ENCODE results near the gene LETM1.

Gene LETM1

DNA sequence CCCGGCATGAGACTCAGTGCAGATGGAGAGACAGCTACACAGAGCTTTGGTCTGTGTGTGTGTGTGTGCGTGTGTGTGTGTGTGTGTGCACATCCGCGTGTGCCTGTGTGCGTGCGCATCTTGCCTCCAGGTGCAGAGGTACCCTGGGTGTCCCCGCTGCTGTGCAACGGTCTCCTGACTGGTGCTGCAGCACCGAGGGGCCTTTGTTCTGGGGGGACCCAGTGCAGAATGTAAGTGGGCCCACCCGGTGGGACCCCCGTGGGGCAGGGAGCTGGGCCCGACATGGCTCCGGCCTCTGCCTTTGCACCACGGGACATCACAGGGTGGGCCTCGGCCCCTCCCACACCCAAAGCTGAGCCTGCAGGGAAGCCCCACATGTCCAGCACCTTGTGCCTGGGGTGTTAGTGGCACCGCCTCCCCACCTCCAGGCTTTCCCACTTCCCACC is 48.6 kb downstream of the LETM1 start:
- DNase-seq (ENCODE audit: low read depth): no peak

DNA sequence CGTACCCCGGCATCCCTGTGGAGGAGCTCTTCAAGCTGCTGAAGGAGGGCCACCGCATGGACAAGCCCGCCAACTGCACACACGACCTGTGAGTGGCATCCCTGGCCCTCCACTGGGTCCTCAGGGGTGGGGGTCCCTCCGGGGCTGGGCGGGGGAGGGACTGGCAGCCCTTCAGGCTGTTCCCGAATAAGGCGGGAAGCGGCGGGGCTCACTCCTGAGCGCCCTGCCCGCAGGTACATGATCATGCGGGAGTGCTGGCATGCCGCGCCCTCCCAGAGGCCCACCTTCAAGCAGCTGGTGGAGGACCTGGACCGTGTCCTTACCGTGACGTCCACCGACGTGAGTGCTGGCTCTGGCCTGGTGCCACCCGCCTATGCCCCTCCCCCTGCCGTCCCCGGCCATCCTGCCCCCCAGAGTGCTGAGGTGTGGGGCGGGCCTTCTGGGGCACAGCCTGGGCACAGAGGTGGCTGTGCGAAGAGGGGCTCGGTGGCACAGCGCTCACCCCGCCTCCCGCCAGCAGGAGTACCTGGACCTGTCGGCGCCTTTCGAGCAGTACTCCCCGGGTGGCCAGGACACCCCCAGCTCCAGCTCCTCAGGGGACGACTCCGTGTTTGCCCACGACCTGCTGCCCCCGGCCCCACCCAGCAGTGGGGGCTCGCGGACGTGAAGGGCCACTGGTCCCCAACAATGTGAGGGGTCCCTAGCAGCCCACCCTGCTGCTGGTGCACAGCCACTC is 49.2 kb downstream of the LETM1 start:
- DNase-seq (ENCODE audit: low read depth): no peak

DNA sequence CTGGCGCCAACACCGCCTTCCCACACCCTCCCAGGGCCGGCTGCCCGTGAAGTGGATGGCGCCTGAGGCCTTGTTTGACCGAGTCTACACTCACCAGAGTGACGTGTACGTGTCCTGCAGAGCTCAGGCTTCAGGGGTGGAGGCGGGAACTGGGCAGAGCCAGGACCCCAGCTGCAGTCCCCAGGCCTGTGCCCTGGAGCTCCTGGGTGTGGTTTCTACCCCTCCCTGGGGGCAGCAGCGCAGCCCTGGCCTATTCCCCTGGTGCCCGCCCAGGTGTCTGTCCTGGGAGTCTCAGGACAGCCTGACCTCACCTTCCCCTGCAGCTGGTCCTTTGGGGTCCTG is 49.8 kb downstream of the LETM1 start:
- no peak for DNase-seq (ENCODE audit: low read depth)

DNA sequence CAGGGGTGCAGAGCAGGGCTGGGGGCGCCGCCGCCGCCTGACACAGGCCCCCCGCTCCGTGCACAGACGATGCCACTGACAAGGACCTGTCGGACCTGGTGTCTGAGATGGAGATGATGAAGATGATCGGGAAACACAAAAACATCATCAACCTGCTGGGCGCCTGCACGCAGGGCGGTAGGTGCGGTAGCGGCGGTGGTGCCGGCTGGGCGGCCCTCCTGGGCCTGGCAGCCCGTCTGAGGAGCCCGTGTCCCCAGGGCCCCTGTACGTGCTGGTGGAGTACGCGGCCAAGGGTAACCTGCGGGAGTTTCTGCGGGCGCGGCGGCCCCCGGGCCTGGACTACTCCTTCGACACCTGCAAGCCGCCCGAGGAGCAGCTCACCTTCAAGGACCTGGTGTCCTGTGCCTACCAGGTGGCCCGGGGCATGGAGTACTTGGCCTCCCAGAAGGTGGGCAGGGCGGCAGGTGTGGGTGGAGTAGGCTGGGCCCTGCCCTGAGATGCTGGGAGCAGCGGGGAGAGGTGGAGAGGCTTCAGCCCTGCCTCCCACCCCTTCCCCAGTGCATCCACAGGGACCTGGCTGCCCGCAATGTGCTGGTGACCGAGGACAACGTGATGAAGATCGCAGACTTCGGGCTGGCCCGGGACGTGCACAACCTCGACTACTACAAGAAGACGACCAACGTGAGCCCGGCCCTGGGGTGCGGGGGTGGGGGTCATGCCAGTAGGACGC is 50.3 kb downstream of the LETM1 start:
- DNase-seq (ENCODE audit: low read depth): no peak

DNA sequence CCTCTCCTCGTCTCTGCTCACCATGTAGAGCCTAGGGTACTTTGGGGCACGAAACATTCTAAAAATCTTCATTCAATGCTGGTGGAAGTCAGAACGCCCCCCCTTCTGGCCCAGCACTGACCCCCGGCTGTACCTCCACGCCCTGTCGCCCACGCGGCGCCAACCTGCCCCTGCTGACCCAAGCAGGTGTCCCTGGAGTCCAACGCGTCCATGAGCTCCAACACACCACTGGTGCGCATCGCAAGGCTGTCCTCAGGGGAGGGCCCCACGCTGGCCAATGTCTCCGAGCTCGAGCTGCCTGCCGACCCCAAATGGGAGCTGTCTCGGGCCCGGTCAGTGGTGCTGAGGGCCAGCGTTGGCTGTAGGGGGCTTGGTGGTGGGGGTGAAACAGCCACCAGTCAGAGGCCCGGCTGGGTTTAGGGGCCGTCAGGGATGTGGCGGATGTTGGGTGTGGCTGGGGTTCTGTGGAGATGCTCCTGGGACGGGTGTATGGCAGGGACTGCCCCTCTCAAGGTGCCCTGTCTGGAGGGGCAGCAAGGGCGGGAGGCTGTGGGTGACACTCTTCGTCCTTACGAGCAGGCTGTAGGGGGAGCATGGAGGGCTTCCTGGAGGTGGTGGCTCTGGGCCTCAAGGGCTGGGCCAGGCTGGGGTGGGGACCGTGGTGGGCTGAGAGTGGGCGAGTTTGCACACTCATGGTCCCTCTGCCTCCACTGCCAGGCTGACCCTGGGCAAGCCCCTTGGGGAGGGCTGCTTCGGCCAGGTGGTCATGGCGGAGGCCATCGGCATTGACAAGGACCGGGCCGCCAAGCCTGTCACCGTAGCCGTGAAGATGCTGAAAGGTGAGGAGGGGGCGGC is 51.1 kb downstream of the LETM1 start:
- DNase-seq (ENCODE audit: low read depth): no peak

DNA sequence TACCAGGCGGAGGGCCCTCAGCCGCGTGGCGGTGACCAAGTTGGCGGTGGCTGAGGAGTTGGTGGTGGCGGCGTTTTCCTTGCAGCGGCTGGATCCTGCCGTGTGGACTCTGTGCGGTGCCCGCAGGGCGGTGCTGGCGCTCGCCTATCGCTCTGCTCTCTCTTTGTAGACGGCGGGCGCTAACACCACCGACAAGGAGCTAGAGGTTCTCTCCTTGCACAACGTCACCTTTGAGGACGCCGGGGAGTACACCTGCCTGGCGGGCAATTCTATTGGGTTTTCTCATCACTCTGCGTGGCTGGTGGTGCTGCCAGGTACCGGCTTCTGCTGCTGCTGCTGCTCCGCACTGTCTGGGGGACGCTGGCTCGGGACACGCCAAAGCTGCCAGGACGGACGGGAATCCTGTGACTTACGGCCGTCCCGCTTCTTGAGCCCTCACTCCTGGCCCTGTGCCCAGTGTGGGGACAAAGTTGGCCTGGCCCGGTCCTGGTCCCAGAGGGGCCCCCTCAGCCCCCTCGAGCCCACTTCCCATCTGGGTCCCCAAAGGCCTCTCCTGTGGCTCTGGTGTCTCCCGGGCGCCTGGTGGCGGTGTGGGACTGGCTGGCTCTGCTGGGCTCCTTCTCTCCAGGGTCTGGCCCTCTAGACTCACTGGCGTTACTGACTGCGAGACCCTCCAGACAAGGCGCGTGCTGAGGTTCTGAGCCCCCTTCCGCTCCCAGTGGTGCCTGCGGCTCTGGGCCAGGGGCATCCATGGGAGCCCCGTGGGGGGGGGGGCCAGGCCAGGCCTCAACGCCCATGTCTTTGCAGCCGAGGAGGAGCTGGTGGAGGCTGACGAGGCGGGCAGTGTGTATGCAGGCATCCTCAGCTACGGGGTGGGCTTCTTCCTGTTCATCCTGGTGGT is 52.2 kb downstream of the LETM1 start:
- no peak for DNase-seq (ENCODE audit: low read depth)

DNA sequence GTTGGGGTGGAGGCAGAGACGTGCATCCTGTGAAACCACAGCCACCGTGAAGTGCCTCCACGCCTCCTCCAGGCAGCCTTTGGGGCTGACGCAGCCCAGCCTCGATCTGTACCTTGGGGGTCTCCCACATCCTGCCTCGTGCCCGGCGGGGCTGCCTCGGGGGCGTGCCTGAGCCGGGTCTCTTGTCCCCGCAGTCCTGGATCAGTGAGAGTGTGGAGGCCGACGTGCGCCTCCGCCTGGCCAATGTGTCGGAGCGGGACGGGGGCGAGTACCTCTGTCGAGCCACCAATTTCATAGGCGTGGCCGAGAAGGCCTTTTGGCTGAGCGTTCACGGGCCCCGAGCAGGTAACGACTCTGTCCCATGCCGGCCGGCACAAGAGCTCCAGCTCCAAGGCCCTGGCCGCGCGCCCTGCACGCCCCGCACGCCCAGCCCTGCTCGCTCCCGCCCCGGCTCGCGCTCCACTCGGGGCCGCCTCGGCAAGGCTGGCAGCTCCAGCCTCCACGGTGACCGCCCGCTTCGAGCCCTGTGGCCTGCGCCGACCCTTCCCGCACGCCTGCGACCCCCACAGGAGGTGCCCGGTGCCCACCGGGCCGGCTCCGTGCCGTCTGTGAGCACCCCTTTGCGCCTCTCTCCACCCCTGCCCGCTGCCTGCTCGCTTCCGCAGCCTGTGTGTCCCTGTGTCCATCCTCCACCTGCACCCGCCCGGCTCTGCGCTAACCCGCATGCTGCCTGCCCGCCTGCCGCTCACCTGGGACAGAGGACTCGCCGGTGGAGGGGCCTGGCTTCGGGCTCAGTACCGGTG is 53.0 kb downstream of the LETM1 start:
- no peak for DNase-seq (ENCODE audit: low read depth)

DNA sequence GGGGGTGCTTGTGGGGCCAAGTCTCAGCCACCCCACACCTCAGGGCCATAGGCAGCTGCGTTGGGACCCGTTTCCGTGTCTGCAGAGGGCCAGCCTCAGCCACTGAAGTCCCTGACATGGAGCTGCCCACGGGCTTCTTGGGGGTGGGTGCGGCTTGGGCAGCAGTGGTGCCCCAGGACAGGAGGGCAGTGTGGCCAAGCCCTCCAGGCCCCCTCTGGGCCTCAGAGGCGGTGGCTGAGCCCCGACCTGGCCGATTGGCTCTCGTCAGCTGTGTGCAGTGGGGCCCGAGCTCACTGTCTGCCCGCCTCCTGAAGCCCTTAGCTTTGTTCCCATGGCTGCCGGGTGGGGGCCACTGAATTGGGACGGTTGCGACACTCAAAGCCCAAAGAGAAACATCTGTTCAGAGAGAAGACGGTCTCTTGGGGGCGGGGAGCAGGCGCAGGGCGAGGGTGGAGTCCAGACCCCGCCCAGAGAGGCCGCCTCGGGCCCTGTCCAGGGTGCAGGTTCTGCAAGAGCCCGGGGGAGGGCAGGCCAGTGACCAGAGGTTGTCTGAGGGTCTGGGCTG is 53.7 kb downstream of the LETM1 start:
- DNase-seq (ENCODE audit: low read depth): no peak

DNA sequence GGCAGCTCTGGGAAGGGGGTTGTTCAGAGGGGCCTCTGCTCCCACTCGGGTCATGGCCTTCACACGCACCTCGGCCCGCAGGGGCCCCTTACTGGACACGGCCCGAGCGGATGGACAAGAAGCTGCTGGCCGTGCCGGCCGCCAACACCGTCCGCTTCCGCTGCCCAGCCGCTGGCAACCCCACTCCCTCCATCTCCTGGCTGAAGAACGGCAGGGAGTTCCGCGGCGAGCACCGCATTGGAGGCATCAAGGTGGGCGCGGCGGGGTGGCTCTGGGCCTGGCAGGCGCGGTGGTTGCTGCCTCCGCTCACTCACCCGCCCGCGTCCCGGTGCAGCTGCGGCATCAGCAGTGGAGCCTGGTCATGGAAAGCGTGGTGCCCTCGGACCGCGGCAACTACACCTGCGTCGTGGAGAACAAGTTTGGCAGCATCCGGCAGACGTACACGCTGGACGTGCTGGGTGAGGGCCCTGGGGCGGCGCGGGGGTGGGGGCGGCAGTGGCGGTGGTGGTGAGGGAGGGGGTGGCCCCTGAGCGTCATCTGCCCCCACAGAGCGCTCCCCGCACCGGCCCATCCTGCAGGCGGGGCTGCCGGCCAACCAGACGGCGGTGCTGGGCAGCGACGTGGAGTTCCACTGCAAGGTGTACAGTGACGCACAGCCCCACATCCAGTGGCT is 54.5 kb downstream of the LETM1 start:
- DNase-seq (ENCODE audit: low read depth): no peak

DNA sequence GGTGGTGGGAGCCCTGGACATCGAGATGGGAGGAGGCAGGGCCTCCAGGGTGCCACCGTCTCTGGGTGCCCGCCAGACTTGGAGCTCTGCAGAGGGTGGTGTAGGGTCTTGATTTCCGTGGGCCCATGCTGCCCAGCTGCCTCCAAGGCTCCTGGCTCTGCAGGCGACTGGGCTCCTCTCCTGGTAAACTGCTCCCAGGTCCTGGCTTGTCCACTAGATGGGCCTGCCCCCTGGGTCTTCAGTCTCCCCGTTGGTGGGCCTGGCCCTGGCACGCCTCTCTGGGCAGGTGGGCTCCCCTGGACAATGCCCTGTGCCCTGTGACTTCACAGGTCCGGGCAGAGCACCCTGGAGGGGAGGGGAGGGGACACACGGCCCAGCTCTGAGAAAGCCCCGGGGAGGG is 55.2 kb downstream of the LETM1 start:
- no peak for DNase-seq (ENCODE audit: low read depth)

DNA sequence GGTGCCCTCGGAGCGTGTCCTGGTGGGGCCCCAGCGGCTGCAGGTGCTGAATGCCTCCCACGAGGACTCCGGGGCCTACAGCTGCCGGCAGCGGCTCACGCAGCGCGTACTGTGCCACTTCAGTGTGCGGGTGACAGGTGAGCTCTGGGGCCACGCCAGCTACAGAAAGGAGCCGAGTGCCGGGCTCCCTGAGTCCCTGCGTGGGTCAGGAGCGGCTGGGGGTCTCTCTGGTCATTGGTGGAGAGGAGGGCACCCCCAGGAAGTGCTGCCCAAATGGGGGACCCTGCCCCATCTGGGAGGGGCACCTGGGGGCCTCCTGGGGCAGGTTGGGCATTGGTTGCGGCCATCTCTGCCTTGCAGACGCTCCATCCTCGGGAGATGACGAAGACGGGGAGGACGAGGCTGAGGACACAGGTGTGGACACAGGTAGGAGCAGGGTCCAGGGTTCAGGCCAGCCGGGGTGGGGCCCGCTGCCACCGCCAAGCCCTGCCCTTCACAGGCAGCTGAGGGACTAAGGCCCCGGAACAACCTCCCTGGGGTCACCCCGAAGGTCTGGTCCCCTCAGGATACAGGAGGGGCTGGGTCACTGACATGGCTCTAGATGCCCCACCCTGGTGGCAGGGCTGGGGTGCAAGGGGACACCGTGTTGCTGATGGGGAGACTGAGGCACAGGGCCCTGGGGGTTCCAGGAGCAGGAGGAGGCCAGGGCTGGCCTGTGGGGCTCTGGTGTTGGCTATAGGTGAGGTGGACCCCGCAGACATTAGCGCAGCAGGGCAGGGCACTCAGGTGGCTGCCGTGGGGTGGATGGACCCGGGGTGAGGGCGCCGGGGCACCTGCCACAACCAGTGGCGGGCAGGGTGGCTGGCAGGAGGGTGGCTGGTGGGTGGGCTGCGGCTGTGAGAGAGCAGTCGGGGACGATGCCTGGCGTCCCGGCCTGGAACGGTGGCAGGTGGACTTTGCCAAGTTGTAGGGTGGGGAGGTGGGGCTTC is 56.3 kb downstream of the LETM1 start:
- DNase-seq (ENCODE audit: low read depth): no peak

DNA sequence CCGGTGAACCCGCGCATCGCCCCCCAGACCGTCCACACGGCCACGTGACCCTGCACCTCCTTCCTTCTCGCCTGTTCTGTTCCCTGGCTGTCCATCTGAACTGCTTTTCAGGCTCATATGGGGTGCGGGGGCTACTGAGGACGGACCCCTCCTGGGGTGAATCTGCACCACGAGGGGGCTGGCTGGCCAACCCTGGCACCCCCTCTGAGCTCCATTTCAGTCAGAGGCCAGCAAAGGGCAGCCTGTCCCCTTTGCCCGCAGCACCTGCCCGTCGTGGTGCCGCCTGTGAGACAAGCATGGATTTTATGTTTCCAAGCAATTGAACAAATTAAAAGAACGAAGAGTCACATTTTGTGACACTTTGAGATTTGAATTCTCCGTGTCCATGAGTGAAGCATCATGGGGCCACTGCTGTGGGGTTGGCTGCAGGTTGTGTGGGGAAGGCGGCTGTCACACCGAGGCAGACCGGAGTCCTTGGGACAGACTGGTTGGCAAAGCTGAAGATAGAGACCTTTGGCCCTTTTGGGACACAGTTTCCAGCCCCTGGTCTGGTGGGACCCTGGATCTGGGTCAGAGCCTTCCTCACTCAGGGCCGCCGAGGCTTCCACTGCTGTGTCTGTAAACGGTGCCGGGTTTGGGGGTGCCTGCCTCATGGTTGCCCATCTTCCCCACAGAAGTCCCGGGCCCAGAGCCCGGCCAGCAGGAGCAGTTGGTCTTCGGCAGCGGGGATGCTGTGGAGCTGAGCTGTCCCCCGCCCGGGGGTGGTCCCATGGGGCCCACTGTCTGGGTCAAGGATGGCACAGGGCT is 57.2 kb downstream of the LETM1 start:
- DNase-seq (ENCODE audit: low read depth): no peak

DNA sequence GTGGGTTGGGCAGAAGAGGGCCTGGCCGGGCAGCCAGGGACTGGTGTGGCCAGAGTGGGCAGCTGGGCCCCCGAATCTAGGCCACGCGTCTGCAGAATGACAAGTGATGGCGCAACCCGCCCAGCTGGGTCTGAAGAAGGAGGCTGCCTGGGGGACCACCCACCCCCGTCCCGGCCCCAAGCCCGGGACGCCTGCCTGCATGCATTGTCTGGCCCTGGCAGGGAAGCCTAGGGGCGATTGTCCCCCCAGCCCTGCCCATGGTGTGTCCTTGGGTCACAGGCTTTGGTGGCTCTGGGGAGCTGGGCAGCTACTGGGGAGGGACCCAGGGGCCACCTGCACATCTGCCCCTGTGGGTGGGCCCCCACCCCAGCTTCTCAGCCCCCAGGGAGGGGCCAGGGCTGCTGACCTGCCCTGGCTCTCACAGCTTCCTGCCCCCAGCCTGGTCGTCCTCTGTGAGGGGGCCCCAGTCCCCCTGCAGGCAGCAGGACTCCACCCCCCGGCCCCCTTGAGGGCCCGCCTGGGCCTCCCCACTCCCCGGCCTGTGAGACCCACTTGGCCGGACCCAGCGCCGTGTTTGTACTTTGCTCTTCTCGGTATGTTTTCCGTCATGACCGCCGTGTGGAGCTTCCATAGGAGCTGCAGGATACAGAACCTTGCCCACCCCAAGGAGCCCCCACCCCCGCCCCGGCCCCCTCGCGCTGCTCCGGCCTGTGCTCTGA is 57.9 kb downstream of the LETM1 start:
- no peak for DNase-seq (ENCODE audit: low read depth)

DNA sequence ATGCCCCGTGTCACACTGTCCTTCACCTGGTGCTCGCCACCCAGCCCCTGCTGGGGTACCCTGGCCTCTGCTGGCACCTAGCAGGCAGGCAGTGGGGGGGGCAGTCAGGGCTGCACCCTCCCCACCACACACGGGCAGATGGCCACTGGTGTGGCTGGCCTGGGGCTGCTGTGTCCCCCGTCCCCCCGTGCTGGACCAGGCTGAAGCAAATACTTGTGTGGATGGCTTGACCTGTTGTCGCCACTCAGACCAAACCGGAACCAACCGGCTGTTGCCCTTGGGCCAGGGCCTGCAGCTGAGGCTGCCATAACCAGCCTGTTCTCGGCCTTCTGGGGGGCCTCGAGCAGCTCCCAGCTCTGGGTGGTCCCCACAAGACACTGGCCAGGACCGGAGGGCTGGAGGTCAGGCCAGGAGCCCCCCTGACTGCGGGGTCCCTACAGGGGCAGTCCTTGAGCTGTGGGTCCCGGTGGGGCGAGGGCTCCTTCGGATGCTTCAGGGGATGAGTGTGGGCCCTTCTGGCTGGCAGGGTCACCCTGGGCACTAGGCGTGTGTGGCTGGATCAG is 58.6 kb downstream of the LETM1 start:
- no peak for DNase-seq (ENCODE audit: low read depth)

DNA sequence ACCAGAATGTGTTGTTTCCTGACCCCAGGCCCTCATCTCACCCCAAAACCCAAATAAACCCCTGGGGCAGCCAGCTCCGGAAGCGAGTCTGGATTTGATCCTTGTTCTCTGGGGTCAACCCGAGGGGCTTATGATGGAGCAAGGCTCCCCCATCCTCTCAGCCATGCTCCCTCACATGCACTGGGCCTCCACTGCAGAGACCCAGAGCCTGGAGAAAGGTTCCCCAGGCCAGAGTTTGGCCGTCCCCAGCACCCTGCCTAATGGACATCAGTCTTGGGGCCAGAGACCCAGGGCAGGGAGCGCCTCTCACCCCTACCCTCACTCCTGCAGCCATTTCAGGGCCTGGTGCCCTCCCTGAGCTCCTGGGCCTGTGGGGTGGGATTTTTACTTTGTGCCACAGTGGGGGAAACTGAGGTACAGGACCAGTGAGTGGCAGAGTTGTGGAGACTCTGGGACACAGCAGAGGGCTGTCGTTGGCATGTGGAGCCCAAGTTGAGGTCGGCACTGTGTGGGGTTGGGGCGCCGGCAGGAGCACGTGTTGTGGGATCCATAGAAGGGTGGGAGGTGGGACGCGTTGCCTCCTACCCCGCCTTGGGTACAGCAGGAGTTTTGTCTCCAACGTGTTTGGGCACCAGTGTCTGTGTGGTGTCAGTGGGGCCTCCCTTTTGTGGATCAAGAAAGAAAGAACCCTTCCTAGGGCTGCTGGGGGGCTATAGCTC is 59.3 kb downstream of the LETM1 start:
- DNase-seq (ENCODE audit: low read depth): no peak

Data from iris pigment epithelial cell (primary cell).